Ishikawa (cell line): ENCODE data around the gene COL18A1.

Experiments
- CEBPB ChIP-seq: IDR thresholded peaks from 2 replicates; pipeline ENCODE4 v1.6.1; 2012
- CREB1 ChIP-seq: IDR thresholded peaks from 2 replicates; pipeline ENCODE4 v1.6.1; 2012; ENCODE audit warnings: low read depth
- EP300 ChIP-seq: IDR thresholded peaks from 2 replicates; pipeline ENCODE4 v1.6.1; 2012; ENCODE audit warnings: borderline replicate concordance
- MAX ChIP-seq: IDR thresholded peaks from 2 replicates; pipeline ENCODE4 v1.6.1; 2012
- RAD21 ChIP-seq: IDR thresholded peaks from 2 replicates; pipeline ENCODE4 v1.6.1; 2012; ENCODE audit warnings: low read depth
- REST ChIP-seq: IDR thresholded peaks from 2 replicates; pipeline ENCODE4 v1.6.1; 2012; ENCODE audit warnings: low read depth, mild to moderate bottlenecking
- TCF12 ChIP-seq: IDR thresholded peaks from 2 replicates; pipeline ENCODE4 v1.6.1; 2012; ENCODE audit warnings: low read depth
- TEAD4 ChIP-seq: IDR thresholded peaks from 2 replicates; pipeline ENCODE4 v1.6.1; 2012
- USF1 ChIP-seq: IDR thresholded peaks from 2 replicates; pipeline ENCODE4 v1.6.1; 2012
- YY1 ChIP-seq: IDR thresholded peaks from 2 replicates; pipeline ENCODE4 v1.6.1; 2012; ENCODE audit warnings: low read depth

GRCh38 chr21:45381036-45381787, 23.8 kb upstream of the COL18A1 start:
- TF ChIP-seq CREB1 (no peak), RAD21 (no peak), EP300 (no peak), USF1 (no peak), TEAD4 (no peak), YY1 (no peak), MAX (no peak), CEBPB (no peak), TCF12 (no peak), REST (no peak)
